ENCODE data around the gene MFSD11.
"Not testable (repeated sequence)": the region's sequence is repeated elsewhere in the genome, so short reads cannot be mapped to it uniquely, and the experiment has no call there.

The MFSD11 gene

GRCh38 chr17:76808326-76808725 lies 70.4 kb downstream of the MFSD11 start:
- DNase-seq = no peak

- DNase-seq = no peak
Observed at GRCh38 chr17:76810956-76811355, 73.0 kb downstream of the MFSD11 start.

- no peak for DNase-seq
Observed at GRCh38 chr17:76811834-76812233, 73.9 kb downstream of the MFSD11 start.

- no peak for DNase-seq
Observed at GRCh38 chr17:76812263-76812662, 74.3 kb downstream of the MFSD11 start.

GRCh38 chr17:76812968-76813367 lies 75.0 kb downstream of the MFSD11 start:
- DNase-seq = no peak

GRCh38 chr17:76815907-76816589 lies 78.1 kb downstream of the MFSD11 start:
- not testable (repeated sequence) for DNase-seq

- peak; percentile 92 to 95 for DNase-seq
Observed at GRCh38 chr17:76816590-76817135, 78.7 kb downstream of the MFSD11 start.

- DNase-seq = peak; percentile 56 to 62
Observed at GRCh38 chr17:76820039-76820438, 82.1 kb downstream of the MFSD11 start.

GRCh38 chr17:76820561-76820960 lies 82.6 kb downstream of the MFSD11 start:
- DNase-seq = no peak

- DNase-seq = no peak
Observed at GRCh38 chr17:76822184-76822778, 84.4 kb downstream of the MFSD11 start.

GRCh38 chr17:76824093-76824492 lies 86.2 kb downstream of the MFSD11 start:
- no peak for DNase-seq

GRCh38 chr17:76826330-76827068 lies 88.6 kb downstream of the MFSD11 start:
- DNase-seq = peak; percentile 60 to 78

GRCh38 chr17:76827736-76828135 lies 89.8 kb downstream of the MFSD11 start:
- DNase-seq = no peak
